Hematopoietic multipotent progenitor cell treated with erythropoietin and hydrocortisone succinate and interleukin-3 and kit ligand, for 15 days (in vitro differentiated cells): Measurements from ENCODE around the gene ASNS.

ENCODE experiments used
- DNase-seq: peaks from one replicate; pipeline ENCODE4 v3.0.0-alpha.2; 2015; ENCODE audit warnings: low spot score

Gene ASNS

DNA sequence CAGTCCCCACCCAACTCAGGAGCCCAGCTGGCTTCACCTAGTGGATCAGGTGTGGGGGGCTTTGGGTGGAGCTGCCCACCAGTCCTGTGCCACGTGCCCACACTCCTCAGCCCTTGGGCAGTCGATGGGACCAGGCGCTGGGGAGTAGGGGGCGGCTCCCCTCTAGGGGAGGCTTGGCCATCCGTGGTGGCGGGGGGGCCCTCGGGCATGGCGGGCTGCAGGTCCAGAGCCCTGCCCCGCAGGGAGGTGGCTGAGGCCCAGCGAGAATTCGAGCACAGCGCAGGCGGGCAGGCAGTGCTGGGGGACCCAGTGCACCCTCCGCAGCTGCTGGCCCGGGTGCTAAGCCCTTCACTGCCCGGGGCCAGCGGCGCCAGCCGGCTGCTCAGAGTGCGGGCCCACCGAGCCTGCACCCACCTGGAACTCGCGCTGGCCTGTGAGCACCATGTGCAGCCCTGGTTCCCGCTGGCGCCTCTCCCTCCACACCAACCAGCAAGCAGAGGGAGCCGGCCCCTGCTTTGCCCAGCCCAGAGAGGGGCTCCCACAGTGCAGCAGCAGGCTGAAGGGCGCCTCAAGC lies 29.3 kb downstream of the ASNS start:
- no peak for DNase-seq

DNA sequence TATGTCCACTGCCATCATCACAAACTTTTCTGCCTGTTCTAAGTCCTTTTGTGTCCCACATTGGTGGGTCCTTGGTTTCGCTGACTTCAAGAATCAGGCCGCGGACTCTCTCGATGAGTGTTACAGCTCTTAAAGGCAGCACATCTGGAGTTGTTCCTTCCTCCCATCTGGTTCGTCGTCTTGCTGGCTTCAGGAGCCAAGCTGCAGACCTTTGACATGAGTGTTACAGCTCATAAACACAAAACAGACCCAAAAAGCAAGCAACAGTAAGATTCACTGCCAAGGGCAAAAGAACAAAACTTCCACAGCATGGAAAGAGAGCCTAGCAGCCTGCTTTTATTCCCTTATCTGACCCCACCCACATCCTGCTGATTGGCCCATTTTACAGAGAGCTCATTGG lies 30.2 kb downstream of the ASNS start:
- DNase-seq: no peak

DNA sequence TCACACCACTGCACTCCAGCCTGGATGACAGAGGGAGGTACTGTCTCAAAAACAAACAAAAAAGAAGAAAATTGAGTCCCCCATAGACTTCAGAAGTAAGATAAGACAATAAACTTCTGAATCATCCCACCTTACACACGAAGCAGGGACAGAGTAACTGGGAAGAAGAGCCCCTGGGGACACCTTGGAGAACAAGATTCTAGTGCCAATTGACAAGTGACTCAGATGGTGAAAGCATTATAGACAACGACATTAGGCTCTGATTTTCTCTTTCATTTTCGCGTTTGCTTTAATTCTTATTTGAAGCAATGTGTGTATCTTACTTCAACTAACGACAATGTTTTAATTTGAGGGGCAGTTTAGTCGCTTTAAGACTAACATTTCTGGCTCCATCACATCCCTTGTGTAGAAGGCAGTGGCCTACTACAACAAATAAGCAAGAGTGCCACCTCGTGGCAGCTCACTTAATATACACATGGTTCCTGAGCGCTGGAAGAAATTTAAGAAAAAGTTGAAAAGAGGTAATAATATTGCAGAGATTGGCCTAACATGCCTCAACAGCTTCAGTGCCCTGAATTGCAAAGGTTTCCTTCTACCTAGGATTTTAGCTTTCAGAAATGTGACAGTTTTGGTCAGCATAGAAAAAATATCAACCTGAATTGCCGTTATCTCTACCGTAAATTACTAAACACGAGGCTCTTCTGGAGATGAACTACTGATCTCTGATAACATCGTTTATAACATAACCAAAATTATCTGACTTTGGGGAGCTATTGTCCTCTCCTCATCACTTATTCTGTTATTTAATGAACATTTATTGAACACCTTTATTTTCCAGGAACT lies 36.7 kb downstream of the ASNS start:
- peak; percentile 52 for DNase-seq

DNA sequence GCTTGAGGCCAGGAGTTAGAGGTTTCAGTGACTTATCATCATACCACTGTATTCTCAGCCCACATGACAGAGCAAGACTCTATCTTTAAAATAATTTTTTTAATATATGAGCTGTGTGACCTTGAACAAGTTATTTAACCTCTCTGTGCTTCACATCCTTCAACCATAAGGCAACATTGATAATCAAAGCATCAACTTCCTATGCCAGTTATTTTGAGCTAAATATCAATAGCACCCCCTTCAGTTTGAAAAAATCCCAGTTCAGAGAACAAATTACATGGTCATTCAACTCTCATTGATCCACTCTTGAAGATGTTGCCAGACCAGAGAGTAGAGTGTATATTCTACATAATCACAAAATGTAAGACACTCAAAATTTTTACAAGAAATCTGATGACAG lies 53.0 kb downstream of the ASNS start:
- DNase-seq: no peak

DNA sequence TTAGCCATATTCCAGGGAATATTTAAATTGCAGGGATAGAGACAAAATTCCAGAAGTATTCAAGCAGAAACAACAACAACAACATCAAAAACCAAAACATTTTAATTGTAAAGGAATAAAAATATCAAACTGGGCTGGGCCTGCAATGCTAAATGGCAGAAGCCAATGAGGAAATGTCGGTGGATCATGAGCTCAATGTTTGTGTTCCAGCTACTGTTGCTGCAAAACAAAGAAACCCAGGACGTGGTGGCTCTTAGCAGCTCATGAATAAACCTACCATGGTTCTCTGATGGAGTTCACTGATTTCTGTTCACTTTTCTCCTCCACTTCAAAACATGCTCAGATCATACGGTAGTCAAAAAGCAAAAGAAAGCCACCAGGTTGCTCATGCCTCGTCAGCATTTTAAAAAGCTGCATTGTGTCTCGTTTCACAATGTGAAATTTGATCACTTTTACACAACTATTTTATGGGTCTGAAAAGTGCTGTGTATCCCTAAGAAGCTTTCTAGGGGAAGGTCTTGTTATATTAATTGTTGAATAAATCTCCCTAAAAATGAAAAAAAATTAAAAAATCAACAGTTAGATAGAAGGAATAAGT lies 54.0 kb downstream of the ASNS start:
- DNase-seq: no peak
